Prostate gland (tissue), 2 donors: ENCODE data around the gene SLC35F3. TPM values are rescaled to one million over a fixed set of nuclear protein-coding genes. Genes with fewer than 3 reads are reported as not detected.

Experiments
- DNase-seq: peaks from one replicate; pipeline ENCODE4 v3.0.0-alpha.2; 2019; ENCODE audit warnings: low spot score
- H3K27ac ChIP-seq, 2 donors: fragments of 200-600 bp; sonication (generic); 2 replicates each; pipeline ENCODE4 v1.5.1; 2017 to 2019
- H3K27me3 ChIP-seq: fragments of 200-600 bp; sonication (generic); replicated peaks from 2 replicates; pipeline ENCODE4 v1.5.1; 2019; ENCODE audit not compliant: insufficient read depth
- H3K36me3 ChIP-seq, 2 donors: fragments of 200-600 bp; sonication (generic); 1 replicate in 1 of 2; 2 replicates in 1 of 2; pipeline versions ENCODE4 v1.5.1 to v1.8.1; 2017 to 2019
- H3K4me1 ChIP-seq: fragments of 200-600 bp; sonication (generic); replicated peaks from 2 replicates; pipeline ENCODE4 v1.5.1; 2019
- H3K4me3 ChIP-seq, 2 donors: fragments of 200-600 bp; sonication (generic); 2 replicates each; pipeline ENCODE4 v1.5.1; 2017 to 2019
- H3K9me3 ChIP-seq: fragments of 200-600 bp; sonication (generic); 2 replicates; pipeline ENCODE4 v1.5.1; 2017
- POLR2A ChIP-seq: fragments of 450-650 bp; IDR thresholded peaks from one replicate; pipeline ENCODE4 v1.6.1; 2016; ENCODE audit warnings: antibody characterized with exemption, mild to moderate bottlenecking
- POLR2AphosphoS5 ChIP-seq: sonication (generic); formaldehyde crosslinking; IDR thresholded peaks from one replicate; pipeline ENCODE4 v1.6.1; 2017; ENCODE audit warnings: antibody characterized with exemption
- WGBS: methylation state at CpG from one replicate; pipeline ENCODE4 v1.1.5; 2018; 5-methylcytosine and 5-hydroxymethylcytosine counted together
- intact Hi-C: fragments of 100-400 bp; cut with DNase I; formaldehyde crosslinking; loops from one replicate; pipeline ENCODE4 v1.14.2; 2022
- total RNA-seq, 2 donors: library from RNA; depleted of rRNA; stranded (reverse); fragments of >200 nt; gene quantifications; one replicate each; pipeline ENCODE4 v1.1.0, GENCODE V29; 2016
- TF ChIP-seq, protein P1 (sequence below), 4 experiments: fragments of 200-600 bp in 2 of 4; fragments of 450-650 bp in 2 of 4; sonication (generic) in 2 of 4; IDR thresholded peaks; 1 replicate in 3 of 4; 2 replicates in 1 of 4; pipeline ENCODE4 v1.5.1; 2016 to 2019; ENCODE audit warnings: antibody characterized with exemption in 4 of 4, mild to moderate bottlenecking in 2 of 4, moderate library complexity in 2 of 4

Gene SLC35F3
- total RNA-seq, 2 donors from 2014 or later, result 0.34 to 0.64 TPM

DNA sequence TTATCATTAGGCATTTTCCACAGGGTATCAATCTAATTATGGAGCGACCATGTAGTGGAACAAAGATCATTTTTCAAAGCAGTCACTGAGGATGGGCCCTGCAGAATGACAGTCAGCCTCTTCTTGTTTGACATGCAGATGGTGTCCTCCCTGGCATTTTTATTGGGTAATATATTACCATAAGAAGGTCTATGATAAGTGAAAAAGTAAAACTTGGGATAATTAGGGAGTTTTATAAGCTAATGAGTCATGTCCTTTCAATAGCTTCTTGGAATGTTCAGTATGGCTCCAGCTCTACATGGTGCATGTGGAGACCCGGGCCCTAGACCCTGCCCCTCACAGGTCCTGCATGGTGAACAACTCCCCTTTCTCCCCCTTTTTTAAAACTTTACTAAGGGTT, 236.5 kb downstream of the SLC35F3 start:
- TF ChIP-seq, protein P1, sequence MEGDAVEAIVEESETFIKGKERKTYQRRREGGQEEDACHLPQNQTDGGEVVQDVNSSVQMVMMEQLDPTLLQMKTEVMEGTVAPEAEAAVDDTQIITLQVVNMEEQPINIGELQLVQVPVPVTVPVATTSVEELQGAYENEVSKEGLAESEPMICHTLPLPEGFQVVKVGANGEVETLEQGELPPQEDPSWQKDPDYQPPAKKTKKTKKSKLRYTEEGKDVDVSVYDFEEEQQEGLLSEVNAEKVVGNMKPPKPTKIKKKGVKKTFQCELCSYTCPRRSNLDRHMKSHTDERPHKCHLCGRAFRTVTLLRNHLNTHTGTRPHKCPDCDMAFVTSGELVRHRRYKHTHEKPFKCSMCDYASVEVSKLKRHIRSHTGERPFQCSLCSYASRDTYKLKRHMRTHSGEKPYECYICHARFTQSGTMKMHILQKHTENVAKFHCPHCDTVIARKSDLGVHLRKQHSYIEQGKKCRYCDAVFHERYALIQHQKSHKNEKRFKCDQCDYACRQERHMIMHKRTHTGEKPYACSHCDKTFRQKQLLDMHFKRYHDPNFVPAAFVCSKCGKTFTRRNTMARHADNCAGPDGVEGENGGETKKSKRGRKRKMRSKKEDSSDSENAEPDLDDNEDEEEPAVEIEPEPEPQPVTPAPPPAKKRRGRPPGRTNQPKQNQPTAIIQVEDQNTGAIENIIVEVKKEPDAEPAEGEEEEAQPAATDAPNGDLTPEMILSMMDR (IDR thresholded peaks at IDR 0.05), result no peak
- no peak for TF ChIP-seq POLR2A
- Histone ChIP-seq H3K9me3 (no peaks in the 10 kb centered on the region), H3K27ac (no peak overlapping the region), H3K27me3 (no peaks in the 10 kb centered on the region), H3K4me3 (no peak overlapping the region), H3K36me3 (no peaks in the 10 kb centered on the region), H3K4me1 (no peaks in the 10 kb centered on the region)
- intact Hi-C loops, result no loop called here
- DNase-seq, result no peak
- 56% methylated on average over 2 of the region's 2 CpGs for WGBS

- no peaks in the 10 kb centered on the region for H3K4me1 ChIP-seq
- 98% methylated on average over 2 of the region's 2 CpGs for WGBS
- DNase-seq, result no peak
- intact Hi-C loops, result no loop called here
- H3K4me3 ChIP-seq, result no peak overlapping the region
- H3K27ac ChIP-seq, result no peak overlapping the region
- no peaks in the 10 kb centered on the region for H3K27me3 ChIP-seq
- H3K9me3 ChIP-seq, result no peaks in the 10 kb centered on the region
- H3K36me3 ChIP-seq, result no peaks in the 10 kb centered on the region
- no peak for TF ChIP-seq POLR2A
- TF ChIP-seq, protein P1 (IDR thresholded peaks at IDR 0.05), result no peak
- TF ChIP-seq POLR2AphosphoS5, result no peak
These were observed 239.2 kb downstream of the SLC35F3 start for GRCh38 chr1:234143681-234144080.

DNA sequence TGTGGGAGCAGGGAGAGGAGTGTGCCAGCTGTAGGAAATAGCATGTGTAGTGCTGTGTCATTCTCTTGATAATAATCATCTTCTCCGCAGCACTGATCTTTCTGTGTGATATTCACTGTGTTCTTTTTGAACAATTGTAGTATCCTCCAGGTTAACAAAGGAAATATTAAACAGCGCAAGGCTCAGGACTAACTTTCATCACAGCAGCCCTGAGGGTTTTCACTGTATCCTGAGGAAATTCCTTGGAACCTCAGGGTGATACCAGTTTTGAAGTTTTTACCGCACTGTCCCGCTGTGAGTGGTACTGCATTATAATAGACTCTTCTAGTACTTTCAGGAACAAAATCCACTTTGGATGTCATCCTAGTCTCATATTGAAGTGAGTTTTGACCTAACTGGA, 240.4 kb downstream of the SLC35F3 start:
- intact Hi-C loops, result no loop called here

DNA sequence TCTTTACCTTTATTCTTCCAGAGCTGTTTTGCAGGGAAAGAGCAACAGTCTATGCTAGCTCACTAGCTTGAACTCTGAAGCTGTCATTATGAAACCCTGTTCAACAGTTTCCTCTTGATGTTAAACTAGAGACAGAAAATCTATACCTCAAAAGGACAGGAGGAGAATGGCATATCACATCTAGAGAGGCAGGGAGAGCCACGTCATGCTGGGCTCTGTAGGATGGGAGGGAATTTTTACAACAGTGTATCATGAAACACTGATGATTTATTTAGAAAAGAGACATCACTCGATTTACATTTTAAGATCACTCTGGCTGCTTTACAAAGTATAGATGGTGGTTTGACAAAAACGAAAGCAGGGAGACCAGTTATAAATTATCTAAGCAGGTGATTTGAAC, 243.9 kb downstream of the SLC35F3 start:
- WGBS, result 62% methylated on average over 3 of the region's 3 CpGs
- H3K27ac ChIP-seq, result no peak overlapping the region
- DNase-seq, result no peak
- no peaks in the 10 kb centered on the region for H3K36me3 ChIP-seq
- TF ChIP-seq, protein P1 (IDR thresholded peaks at IDR 0.05), result no peak
- TF ChIP-seq POLR2AphosphoS5 (no peak), POLR2A (no peak)
- H3K4me1 ChIP-seq, result no peaks in the 10 kb centered on the region
- intact Hi-C loops, result no loop called here
- H3K4me3 ChIP-seq, result no peak overlapping the region
- H3K27me3 ChIP-seq, result no peaks in the 10 kb centered on the region
- no peaks in the 10 kb centered on the region for H3K9me3 ChIP-seq

More for the DNA sequence above, 240.4 kb downstream of the SLC35F3 start:
- Histone ChIP-seq H3K36me3 (no peaks in the 10 kb centered on the region), H3K27me3 (no peaks in the 10 kb centered on the region), H3K4me1 (no peaks in the 10 kb centered on the region), H3K9me3 (no peaks in the 10 kb centered on the region), H3K4me3 (no peak overlapping the region), H3K27ac (no peak overlapping the region)
- 61% methylated on average over 4 of the region's 4 CpGs for WGBS
- no peak for DNase-seq
- TF ChIP-seq POLR2A, result no peak
- TF ChIP-seq POLR2AphosphoS5, result no peak
- TF ChIP-seq, protein P1 (IDR thresholded peaks at IDR 0.05), result no peak

- no peaks in the 10 kb centered on the region for H3K36me3 ChIP-seq
- no peak overlapping the region for H3K27ac ChIP-seq
- TF ChIP-seq POLR2AphosphoS5 (no peak), POLR2A (no peak)
- TF ChIP-seq, protein P1 (IDR thresholded peaks at IDR 0.05), result no peak
- no peaks in the 10 kb centered on the region for H3K27me3 ChIP-seq
- WGBS, result 96% methylated on average over 1 of the region's 1 CpG
- intact Hi-C loops, result no loop called here
- H3K4me1 ChIP-seq, result no peaks in the 10 kb centered on the region
- DNase-seq, result no peak
- no peaks in the 10 kb centered on the region for H3K9me3 ChIP-seq
- no peak overlapping the region for H3K4me3 ChIP-seq
These were observed 244.3 kb downstream of the SLC35F3 start for GRCh38 chr1:234148816-234149215.
